Keratinocyte (primary cell): ENCODE results near the gene SCAI.

ENCODE experiments used
- EZH2 ChIP-seq: IDR thresholded peaks from one replicate; pipeline ENCODE4 v1.6.1; 2012; ENCODE audit warnings: inconsistent platforms, mild to moderate bottlenecking, low read length, moderate library complexity
- TF ChIP-seq, protein P1 (sequence below), 3 experiments: IDR thresholded peaks in 1 of 3; conservative IDR thresholded peaks in 1 of 3; optimal IDR thresholded peaks in 1 of 3; 2 replicates in 2 of 3; 3 replicates in 1 of 3; pipeline versions ENCODE3 to v1.5.1; 2011; ENCODE audit warnings: low read length in 3 of 3, mild to moderate bottlenecking in 3 of 3, moderate library complexity in 2 of 3, control low read depth in 1 of 3, inconsistent platforms in 1 of 3; ENCODE audit not compliant: insufficient read depth in 2 of 3; ENCODE audit errors: extremely low read depth in 1 of 3

DNA sequence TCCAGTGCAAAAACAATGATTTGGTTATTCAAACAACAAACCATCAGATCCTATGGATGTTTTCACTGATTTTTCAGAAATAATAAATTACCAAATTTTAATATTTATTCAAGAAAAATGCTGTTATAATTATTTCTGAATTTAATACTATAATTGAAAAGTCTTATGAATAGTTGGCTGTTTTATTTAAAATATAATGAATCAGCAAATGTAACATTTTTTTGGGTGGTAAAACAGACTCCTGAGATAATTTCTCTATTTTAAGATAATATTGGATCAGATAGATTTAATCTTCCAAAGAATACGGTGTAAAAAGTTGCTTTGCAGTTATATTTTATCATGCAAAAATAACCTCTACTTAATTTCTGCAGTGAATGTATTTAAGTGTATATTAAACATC lies 197.2 kb downstream of the SCAI start:
- TF ChIP-seq, protein P1, sequence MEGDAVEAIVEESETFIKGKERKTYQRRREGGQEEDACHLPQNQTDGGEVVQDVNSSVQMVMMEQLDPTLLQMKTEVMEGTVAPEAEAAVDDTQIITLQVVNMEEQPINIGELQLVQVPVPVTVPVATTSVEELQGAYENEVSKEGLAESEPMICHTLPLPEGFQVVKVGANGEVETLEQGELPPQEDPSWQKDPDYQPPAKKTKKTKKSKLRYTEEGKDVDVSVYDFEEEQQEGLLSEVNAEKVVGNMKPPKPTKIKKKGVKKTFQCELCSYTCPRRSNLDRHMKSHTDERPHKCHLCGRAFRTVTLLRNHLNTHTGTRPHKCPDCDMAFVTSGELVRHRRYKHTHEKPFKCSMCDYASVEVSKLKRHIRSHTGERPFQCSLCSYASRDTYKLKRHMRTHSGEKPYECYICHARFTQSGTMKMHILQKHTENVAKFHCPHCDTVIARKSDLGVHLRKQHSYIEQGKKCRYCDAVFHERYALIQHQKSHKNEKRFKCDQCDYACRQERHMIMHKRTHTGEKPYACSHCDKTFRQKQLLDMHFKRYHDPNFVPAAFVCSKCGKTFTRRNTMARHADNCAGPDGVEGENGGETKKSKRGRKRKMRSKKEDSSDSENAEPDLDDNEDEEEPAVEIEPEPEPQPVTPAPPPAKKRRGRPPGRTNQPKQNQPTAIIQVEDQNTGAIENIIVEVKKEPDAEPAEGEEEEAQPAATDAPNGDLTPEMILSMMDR (optimal IDR thresholded peaks at IDR 0.05 in 1 of 3, IDR thresholded peaks at IDR 0.05 in 1 of 3, conservative IDR thresholded peaks at IDR 0.05 in 1 of 3; ENCODE audit: extremely low read depth in 1 of 3, insufficient read depth in 2 of 3, low read length in 3 of 3) = no peak
- TF ChIP-seq EZH2 = no peak
